Uterus (tissue), 2 donors: ENCODE measurements around the gene COL28A1.

Experiments
- CTCF ChIP-seq, 4 experiments: fragments of 200-600 bp in 2 of 4; fragments of 450-650 bp in 2 of 4; sonication (generic) in 2 of 4; IDR thresholded peaks; one replicate each; pipeline ENCODE4 v1.5.1; 2016 to 2019; ENCODE audit warnings: antibody characterized with exemption in 4 of 4, mild to moderate bottlenecking in 2 of 4, moderate library complexity in 1 of 4
- POLR2A ChIP-seq, 2 donors: fragments of 450-650 bp; IDR thresholded peaks; one replicate each; pipeline ENCODE4 v1.6.1; 2016; ENCODE audit warnings: antibody characterized with exemption in 2 of 2, mild to moderate bottlenecking in 1 of 2, moderate library complexity in 1 of 2

GRCh38 chr7:7309203-7309602, 226.5 kb downstream of the COL28A1 start:
- TF ChIP-seq CTCF (IDR thresholded peaks at IDR 0.05) (no peak), POLR2A (IDR thresholded peaks at IDR 0.05) (no peak)
